ENCODE results near the gene RASD1. TPM values are rescaled to one million over a fixed set of nuclear protein-coding genes. Genes with fewer than 3 reads are reported as not detected.
A peak's percentile ranks its signal among the peaks of the same experiment; 100 is the strongest.
"Not testable (repeated sequence)": the region's sequence is repeated elsewhere in the genome, so short reads cannot be mapped to it uniquely, and the experiment has no call there.

RASD1 gene
- total RNA-seq, 2 experiments from 2014 or later: 0.31 to 0.48 TPM

- Mint-ChIP-seq H3K4me3 (no peak overlapping the region), H3K36me3 (peaks cover 3% of the 10 kb centered on the region), H3K9me3 (no peaks in the 10 kb centered on the region), H3K27me3 (peaks cover 19% of the 10 kb centered on the region), H3K27ac (no peak overlapping the region), H3K4me1 (peaks cover 9% of the 10 kb centered on the region)
- no peak for DNase-seq
Measured at GRCh38 chr17:17497845-17498520, 1.8 kb upstream of the RASD1 start.

GRCh38 chr17:17497065-17497844, 1.1 kb upstream of the RASD1 start:
- no peaks in the 10 kb centered on the region for H3K9me3 Mint-ChIP-seq
- DNase-seq: no peak
- no peak overlapping the region for H3K4me3 Mint-ChIP-seq
- peaks cover 5% of the 10 kb centered on the region for H3K36me3 Mint-ChIP-seq
- peaks cover 9% of the 10 kb centered on the region for H3K4me1 Mint-ChIP-seq
- H3K27me3 Mint-ChIP-seq: peaks cover 18% of the 10 kb centered on the region
- H3K27ac Mint-ChIP-seq: no peak overlapping the region

- Mint-ChIP-seq H3K4me3 (peak overlapping the region; percentile 65), H3K36me3 (peaks cover 5% of the 10 kb centered on the region), H3K27ac (no peak overlapping the region), H3K27me3 (peaks cover 15% of the 10 kb centered on the region), H3K9me3 (no peaks in the 10 kb centered on the region), H3K4me1 (peaks cover 9% of the 10 kb centered on the region)
- peak; percentile 34 for DNase-seq
Measured at GRCh38 chr17:17495536-17496188, 533 bp downstream of the RASD1 start.

GRCh38 chr17:17494870-17495535, 1.2 kb downstream of the RASD1 start:
- H3K4me3 Mint-ChIP-seq: peak overlapping the region; percentile 58
- peaks cover 5% of the 10 kb centered on the region for H3K36me3 Mint-ChIP-seq
- no peak overlapping the region for H3K27ac Mint-ChIP-seq
- peaks cover 9% of the 10 kb centered on the region for H3K4me1 Mint-ChIP-seq
- peaks cover 15% of the 10 kb centered on the region for H3K27me3 Mint-ChIP-seq
- H3K9me3 Mint-ChIP-seq: no peaks in the 10 kb centered on the region
- peak; percentile 24 for DNase-seq

- Mint-ChIP-seq H3K9me3 (no peaks in the 10 kb centered on the region), H3K36me3 (peaks cover 8% of the 10 kb centered on the region), H3K27me3 (peaks cover 15% of the 10 kb centered on the region), H3K27ac (no peak overlapping the region), H3K4me1 (peaks cover 11% of the 10 kb centered on the region), H3K4me3 (no peak overlapping the region)
- DNase-seq: no peak
Measured at GRCh38 chr17:17494499-17494869, 1.7 kb downstream of the RASD1 start.

- Mint-ChIP-seq H3K36me3 (peaks cover 8% of the 10 kb centered on the region), H3K9me3 (no peaks in the 10 kb centered on the region), H3K27me3 (peaks cover 15% of the 10 kb centered on the region), H3K4me1 (peaks cover 12% of the 10 kb centered on the region), H3K27ac (no peak overlapping the region), H3K4me3 (no peak overlapping the region)
- no peak for DNase-seq
Measured at GRCh38 chr17:17493986-17494466, 2.2 kb downstream of the RASD1 start.

- H3K27ac Mint-ChIP-seq: no peak overlapping the region
- H3K4me1 Mint-ChIP-seq: peaks cover 12% of the 10 kb centered on the region
- no peak for DNase-seq
- H3K9me3 Mint-ChIP-seq: no peaks in the 10 kb centered on the region
- peaks cover 11% of the 10 kb centered on the region for H3K36me3 Mint-ChIP-seq
- H3K4me3 Mint-ChIP-seq: no peak overlapping the region
- peaks cover 15% of the 10 kb centered on the region for H3K27me3 Mint-ChIP-seq
Measured at GRCh38 chr17:17493249-17493985, 2.8 kb downstream of the RASD1 start.

- Mint-ChIP-seq H3K9me3 (no peaks in the 10 kb centered on the region), H3K27me3 (peaks cover 15% of the 10 kb centered on the region), H3K4me1 (peaks cover 18% of the 10 kb centered on the region), H3K4me3 (no peak overlapping the region), H3K27ac (no peak overlapping the region), H3K36me3 (peaks cover 18% of the 10 kb centered on the region)
- DNase-seq: no peak
Measured at GRCh38 chr17:17492571-17492970, 3.6 kb downstream of the RASD1 start.

GRCh38 chr17:17492085-17492484, 4.1 kb downstream of the RASD1 start:
- DNase-seq: no peak
- Mint-ChIP-seq H3K27ac (no peak overlapping the region), H3K4me3 (no peak overlapping the region), H3K9me3 (no peaks in the 10 kb centered on the region), H3K27me3 (peaks cover 15% of the 10 kb centered on the region), H3K36me3 (peaks cover 22% of the 10 kb centered on the region), H3K4me1 (peaks cover 19% of the 10 kb centered on the region)

- H3K4me3 Mint-ChIP-seq: no peak overlapping the region
Measured at GRCh38 chr17:17491546-17491988, 4.6 kb downstream of the RASD1 start.

GRCh38 chr17:17491031-17491471, 5.1 kb downstream of the RASD1 start:
- peaks cover 15% of the 10 kb centered on the region for H3K27me3 Mint-ChIP-seq
- DNase-seq: no peak
- no peaks in the 10 kb centered on the region for H3K9me3 Mint-ChIP-seq
- H3K27ac Mint-ChIP-seq: no peak overlapping the region
- H3K4me1 Mint-ChIP-seq: peaks cover 22% of the 10 kb centered on the region
- no peak overlapping the region for H3K4me3 Mint-ChIP-seq
- peaks cover 29% of the 10 kb centered on the region for H3K36me3 Mint-ChIP-seq

More at GRCh38 chr17:17491546-17491988, 4.6 kb downstream of the RASD1 start:
- H3K9me3 Mint-ChIP-seq: no peaks in the 10 kb centered on the region
- peaks cover 15% of the 10 kb centered on the region for H3K27me3 Mint-ChIP-seq
- peaks cover 28% of the 10 kb centered on the region for H3K36me3 Mint-ChIP-seq
- H3K27ac Mint-ChIP-seq: no peak overlapping the region
- peaks cover 22% of the 10 kb centered on the region for H3K4me1 Mint-ChIP-seq
- DNase-seq: no peak

GRCh38 chr17:17487998-17488397, 8.2 kb downstream of the RASD1 start:
- H3K27me3 Mint-ChIP-seq: no peaks in the 10 kb centered on the region
- H3K9me3 Mint-ChIP-seq: no peaks in the 10 kb centered on the region
- DNase-seq: no peak
- H3K4me3 Mint-ChIP-seq: peak overlapping the region; percentile 86
- H3K36me3 Mint-ChIP-seq: peaks cover 33% of the 10 kb centered on the region
- H3K27ac Mint-ChIP-seq: peak overlapping the region; percentile 51
- peaks cover 35% of the 10 kb centered on the region for H3K4me1 Mint-ChIP-seq

GRCh38 chr17:17486416-17486815, 9.8 kb downstream of the RASD1 start:
- H3K27ac Mint-ChIP-seq, DNase-seq, H3K4me3 Mint-ChIP-seq, H3K27me3 Mint-ChIP-seq, H3K9me3 Mint-ChIP-seq: not testable (repeated sequence)
- Mint-ChIP-seq H3K4me1 (peaks cover 47% of the 10 kb centered on the region), H3K36me3 (peaks cover 31% of the 10 kb centered on the region)

- peaks cover 55% of the 10 kb centered on the region for H3K4me1 Mint-ChIP-seq
- no peak overlapping the region for H3K4me3 Mint-ChIP-seq
- peaks cover 35% of the 10 kb centered on the region for H3K36me3 Mint-ChIP-seq
- peak overlapping the region; percentile 26 for H3K27ac Mint-ChIP-seq
- no peaks in the 10 kb centered on the region for H3K27me3 Mint-ChIP-seq
- no peaks in the 10 kb centered on the region for H3K9me3 Mint-ChIP-seq
- no peak for DNase-seq
Measured at GRCh38 chr17:17485420-17485819, 10.8 kb downstream of the RASD1 start.
